HepG2 (cell line): ENCODE measurements around the gene NAGA. TPM values are rescaled to one million over a fixed set of nuclear protein-coding genes. Genes with fewer than 3 reads are reported as not detected.

Source experiments
- ATAC-seq: fragments of 200-7000 bp; cut with Tn5 transposase; 3 replicates; pipeline ENCODE4 v1.9.1; 2020; ENCODE audit warnings: mild to moderate bottlenecking, moderate library complexity
- BruUV-seq: library from RNA; stranded (reverse); fragments of 400-500 nt; replicated peaks from 2 replicates; lab custom pipeline; 2021; lab: Mats Ljungman, UMichigan
- CTCF ChIA-PET: fragments of 300-600 bp; formaldehyde crosslinking; extraction: SDS; loops from one replicate; lab custom pipeline; 2021; ENCODE audit warnings: low total read pairs, inconsistent platforms, low intra/inter-chr PET ratio; lab: Yijun Ruan, JAX
- POLR2A ChIA-PET: fragments of 350-600 bp; sonication (Branson Sonifier 250); formaldehyde crosslinking; loops from one replicate; lab custom pipeline; 2020; ENCODE audit warnings: antibody characterized with exemption, inconsistent platforms; lab: Yijun Ruan, JAX
- DNase-seq: peaks from one replicate; pipeline ENCODE4 v3.0.0-alpha.2; 2015; ENCODE audit warnings: low spot score
- FAIRE-seq: peaks from 3 replicates; lab custom pipeline; 2011; peaks lifted over from hg19 to GRCh38; lab: Jason Lieb, UNC
- H2AFZ ChIP-seq: one replicate; pipeline ENCODE4 v1.6.1; 2011; ENCODE audit warnings: low read length, inconsistent platforms
- H3K27ac ChIP-seq: fragments of 300-600 bp; 3 replicates; pipeline ENCODE4 v1.8.0; 2011; ENCODE audit warnings: mixed run types, mild to moderate bottlenecking, mixed read lengths, low read length, inconsistent platforms; ENCODE audit not compliant: insufficient read depth; ENCODE audit errors: extremely low read length
- H3K27me3 ChIP-seq, 2 experiments: fragments of 200-600 bp in 1 of 2; 2 replicates in 1 of 2; 3 replicates in 1 of 2; pipeline versions ENCODE4 v1.6.0 to v1.8.0; 2011; ENCODE audit warnings: low read length in 2 of 2, mild to moderate bottlenecking in 2 of 2, moderate library complexity in 2 of 2, inconsistent platforms in 1 of 2; ENCODE audit not compliant: insufficient read depth in 2 of 2, control insufficient read depth in 1 of 2
- H3K36me3 ChIP-seq, 2 experiments: fragments of 200-600 bp in 1 of 2; replicated peaks in 1 of 2; 2 replicates in 1 of 2; 3 replicates in 1 of 2; pipeline versions ENCODE4 v1.5.1 to v1.8.0; 2011; ENCODE audit warnings: low read length in 2 of 2, inconsistent platforms in 1 of 2; ENCODE audit not compliant: insufficient read depth in 2 of 2, control insufficient read depth in 1 of 2
- H3K4me1 ChIP-seq: 2 replicates; pipeline ENCODE4 v1.5.1; 2012; ENCODE audit warnings: low read length, inconsistent platforms; ENCODE audit not compliant: insufficient read depth
- H3K4me2 ChIP-seq: 2 replicates; pipeline ENCODE4 v1.6.0; 2011; ENCODE audit warnings: low read depth, low read length, inconsistent platforms
- H3K4me3 ChIP-seq, 3 experiments: fragments of 200-600 bp in 1 of 3; sonication (generic), shearing (Covaris generic) in 1 of 3; replicated peaks in 1 of 3; 2 replicates each; pipeline ENCODE4 v1.5.1; 2011 to 2016; ENCODE audit warnings: low read length in 3 of 3, inconsistent platforms in 2 of 3, low read depth in 2 of 3, mild to moderate bottlenecking in 2 of 3, control low read depth in 1 of 3, mixed read lengths in 1 of 3; ENCODE audit not compliant: insufficient read depth in 1 of 3
- H3K79me2 ChIP-seq: one replicate; pipeline ENCODE4 v1.6.1; 2011; ENCODE audit warnings: low read length, inconsistent platforms; ENCODE audit not compliant: insufficient read depth
- H3K9ac ChIP-seq: 2 replicates; pipeline ENCODE4 v1.6.0; 2011; ENCODE audit warnings: mild to moderate bottlenecking, low read depth, low read length, inconsistent platforms; ENCODE audit not compliant: insufficient read depth
- H3K9me3 ChIP-seq: 2 replicates; pipeline ENCODE4 v1.5.1; 2012; ENCODE audit warnings: mild to moderate bottlenecking, low read length
- H4K20me1 ChIP-seq: 2 replicates; pipeline ENCODE4 v1.6.0; 2011; ENCODE audit warnings: inconsistent platforms, mild to moderate bottlenecking, low read length, moderate library complexity; ENCODE audit not compliant: insufficient read depth
- CSRNP1 ChIP-seq: sonication (generic); formaldehyde crosslinking; IDR thresholded peaks from 2 replicates; pipeline ENCODE4 v1.8.1; 2023; ENCODE audit warnings: mild to moderate bottlenecking, missing genetic modification reagents
- HNF1B ChIP-seq: sonication (generic); formaldehyde crosslinking; IDR thresholded peaks from 2 replicates; pipeline ENCODE4 v1.5.1; 2020; ENCODE audit warnings: mild to moderate bottlenecking, moderate library complexity, missing genetic modification reagents
- POGK ChIP-seq: sonication (generic); formaldehyde crosslinking; conservative IDR thresholded peaks from 2 replicates; pipeline ENCODE4 v1.8.0; 2022; ENCODE audit warnings: mild to moderate bottlenecking, moderate library complexity, missing genetic modification reagents
- POLR2A ChIP-seq, 2 experiments: IDR thresholded peaks; 2 replicates each; pipeline ENCODE4 v1.6.1; 2011; ENCODE audit warnings: low read depth in 2 of 2, low read length in 2 of 2, mild to moderate bottlenecking in 1 of 2, moderate library complexity in 1 of 2; ENCODE audit not compliant: insufficient read depth in 1 of 2
- ZNF292 ChIP-seq: sonication (generic); formaldehyde crosslinking; IDR thresholded peaks from 2 replicates; pipeline ENCODE4 v1.8.1; 2022; ENCODE audit warnings: mild to moderate bottlenecking, low read depth, missing genetic modification reagents, borderline replicate concordance
- ZNF556 ChIP-seq: sonication (generic); formaldehyde crosslinking; IDR thresholded peaks from 2 replicates; pipeline ENCODE4 v1.4.0; 2020; ENCODE audit warnings: mild to moderate bottlenecking, missing genetic modification reagents, borderline replicate concordance
- WGBS: methylation state at CpG from one replicate; pipeline ENCODE4 v1.1.6; 2017; ENCODE audit warnings: low lambda C conversion rate; 5-methylcytosine and 5-hydroxymethylcytosine counted together
- in situ Hi-C: cut with HindIII; loops from 2 replicates; pipeline ENCODE4 v1.10.0; 2017; ENCODE audit warnings: low pct_unique_long_range_greater_than_20kb; ENCODE audit not compliant: extremely low pct_ligation_motif_present
- intact Hi-C: fragments of 100-400 bp; cut with micrococcal nuclease; formaldehyde crosslinking; loops from one replicate; pipeline ENCODE4 v1.10.0; 2022; ENCODE audit not compliant: unreplicated experiment
- polyA plus RNA-seq, 8 experiments: library from polyadenylated mRNA; depleted of rRNA in 3 of 8; stranded (reverse) in 7 of 8; unstranded in 1 of 8; fragments of >200 nt; fragmentation: Illumina TruSeq in 4 of 8; extraction: Trizol in 4 of 8; gene quantifications; 2 replicates each; pipeline versions ENCODE4 v1.2.1 to v1.2.3, GENCODE V29; 2011 to 2016; ENCODE audit warnings: low read depth in 4 of 8, missing spikeins in 1 of 8, mixed read lengths in 1 of 8; ENCODE audit not compliant: insufficient read depth in 1 of 8
- total RNA-seq, 5 experiments: library from RNA; depleted of rRNA; stranded (reverse); fragments of >200 nt; fragmentation: Illumina TruSeq; extraction: Trizol; gene quantifications; 2 replicates each; pipeline ENCODE4 v1.2.3, GENCODE V29; 2016; ENCODE audit warnings: low read depth in 1 of 5

The NAGA gene
- total and polyA plus RNA-seq, 2 of the 13 experiments (the other 11 are each of a cell fraction or from before 2014, with no cell fraction given): 15.1 to 23.4 TPM

- Histone ChIP-seq H2AFZ (no peak overlapping the region), H3K27me3 (no peaks in the 10 kb centered on the region; a peak in 1 of 5 replicates), H3K4me2 (no peak overlapping the region), H3K9ac (no peak overlapping the region), H3K4me3 (no peak overlapping the region), H3K9me3 (no peaks in the 10 kb centered on the region), H4K20me1 (0 out of 2 replicates have a peak, but pooled peaks cover 3% of the 10 kb centered on the region), H3K27ac (no peak overlapping the region), H3K4me1 (peaks cover 19% of the 10 kb centered on the region), H3K36me3 (peaks cover 10 to 46% of the 10 kb centered on the region in 2 experiments), H3K79me2 (peaks cover 28% of the 10 kb centered on the region)
- POLR2A ChIA-PET: no interaction called here
- no peak for TF ChIP-seq POGK (CRISPR knock-in tag)
- TF ChIP-seq POLR2A (IDR thresholded peaks at IDR 0.05; ENCODE audit: insufficient read depth in 1 of 2, low read depth in 2 of 2, low read length in 2 of 2): 0 out of 4 replicates have a peak, but pooled peaks of 1 of the 2 experiments have one; percentile 32
- no peak for TF ChIP-seq ZNF556 (CRISPR knock-in tag)
- no peak for TF ChIP-seq ZNF292 (CRISPR knock-in tag)
- TF ChIP-seq CSRNP1: no peak
- TF ChIP-seq HNF1B (CRISPR knock-in tag): no peak
- intact Hi-C loops: no loop called here
- in situ Hi-C loops: no loop called here
- CTCF ChIA-PET: no interaction called here
- no peak for DNase-seq
- no peak for FAIRE-seq
- ATAC-seq: no peak
- 100% methylated on average over 8 of the region's 8 CpGs for WGBS
- BruUV-seq: no TSS peak
Observed at GRCh38 chr22:42084874-42085273, 14.3 kb upstream of the NAGA start.
